NB4 (cell line): ENCODE results near the gene LGALS7.

Source experiments
- CTCF ChIP-seq: IDR thresholded peaks from one replicate; pipeline ENCODE4 v1.5.1; 2012; ENCODE audit warnings: low read depth, low read length
- POLR2A ChIP-seq: IDR thresholded peaks from 2 replicates; pipeline ENCODE4 v1.6.1; 2011; ENCODE audit warnings: mild to moderate bottlenecking; ENCODE audit not compliant: insufficient read length; ENCODE audit errors: extremely low read depth

- TF ChIP-seq CTCF (no peak), POLR2A (no peak)
These were observed 37.3 kb downstream of the LGALS7 start for GRCh38 chr19:38736036-38736412.
